Upper lobe of right lung (tissue), 1 donor: ENCODE measurements around the gene METTL25B. TPM values are rescaled to one million over a fixed set of nuclear protein-coding genes. Genes with fewer than 3 reads are reported as not detected.

ENCODE experiments used
- ATAC-seq: fragments of 200-7000 bp; cut with Tn5 transposase; one replicate; pipeline ENCODE4 v1.9.1; 2020; ENCODE audit warnings: mild to moderate bottlenecking, moderate library complexity
- DNase-seq: peaks from one replicate; pipeline ENCODE4 v3.0.0-alpha.2; 2020
- H3K27ac ChIP-seq: fragments of 200-600 bp; one replicate; pipeline ENCODE4 v1.8.0; 2022
- H3K27me3 ChIP-seq: fragments of 200-600 bp; one replicate; pipeline ENCODE4 v1.8.0; 2022; ENCODE audit warnings: mild to moderate bottlenecking
- H3K36me3 ChIP-seq: fragments of 200-600 bp; one replicate; pipeline ENCODE4 v1.8.0; 2022
- H3K4me1 ChIP-seq: fragments of 200-600 bp; one replicate; pipeline ENCODE4 v1.8.0; 2022
- H3K4me3 ChIP-seq: fragments of 200-600 bp; one replicate; pipeline ENCODE4 v1.8.0; 2022; ENCODE audit warnings: mild to moderate bottlenecking
- H3K9me3 ChIP-seq: fragments of 200-600 bp; one replicate; pipeline ENCODE4 v1.8.0; 2022
- CTCF ChIP-seq: fragments of 200-600 bp; IDR thresholded peaks from one replicate; pipeline ENCODE4 v1.8.0; 2022; ENCODE audit warnings: antibody characterized with exemption
- intact Hi-C: fragments of 100-400 bp; cut with DNase I; formaldehyde crosslinking; loops from one replicate; pipeline ENCODE4 v1.11.0; 2022
- total RNA-seq: library from RNA; stranded (reverse); fragmentation: NEBNext Ultra II Directional; extraction: Animal tissue kit (Norgen Biotek cat#: 25700); gene quantifications from one replicate; pipeline ENCODE4 v1.2.1, GENCODE V29; 2021
- donor health status: DM: no; HTN: yes; CAD: no; lungs with severe emphysema.

Gene METTL25B
- total RNA-seq, 1 donor from 2014 or later = 42.4 TPM

- H3K27ac ChIP-seq = no peak overlapping the region
- intact Hi-C loops = no loop called here
- H3K36me3 ChIP-seq = peaks cover 18% of the 10 kb centered on the region
- peaks cover 37% of the 10 kb centered on the region for H3K4me1 ChIP-seq
- TF ChIP-seq CTCF = no peak
- no peaks in the 10 kb centered on the region for H3K27me3 ChIP-seq
- ATAC-seq (no peak), DNase-seq (no peak)
- no peak overlapping the region for H3K4me3 ChIP-seq
- no peaks in the 10 kb centered on the region for H3K9me3 ChIP-seq
Observed at GRCh38 chr1:156772222-156772621, 44.0 kb downstream of the METTL25B start.

DNA sequence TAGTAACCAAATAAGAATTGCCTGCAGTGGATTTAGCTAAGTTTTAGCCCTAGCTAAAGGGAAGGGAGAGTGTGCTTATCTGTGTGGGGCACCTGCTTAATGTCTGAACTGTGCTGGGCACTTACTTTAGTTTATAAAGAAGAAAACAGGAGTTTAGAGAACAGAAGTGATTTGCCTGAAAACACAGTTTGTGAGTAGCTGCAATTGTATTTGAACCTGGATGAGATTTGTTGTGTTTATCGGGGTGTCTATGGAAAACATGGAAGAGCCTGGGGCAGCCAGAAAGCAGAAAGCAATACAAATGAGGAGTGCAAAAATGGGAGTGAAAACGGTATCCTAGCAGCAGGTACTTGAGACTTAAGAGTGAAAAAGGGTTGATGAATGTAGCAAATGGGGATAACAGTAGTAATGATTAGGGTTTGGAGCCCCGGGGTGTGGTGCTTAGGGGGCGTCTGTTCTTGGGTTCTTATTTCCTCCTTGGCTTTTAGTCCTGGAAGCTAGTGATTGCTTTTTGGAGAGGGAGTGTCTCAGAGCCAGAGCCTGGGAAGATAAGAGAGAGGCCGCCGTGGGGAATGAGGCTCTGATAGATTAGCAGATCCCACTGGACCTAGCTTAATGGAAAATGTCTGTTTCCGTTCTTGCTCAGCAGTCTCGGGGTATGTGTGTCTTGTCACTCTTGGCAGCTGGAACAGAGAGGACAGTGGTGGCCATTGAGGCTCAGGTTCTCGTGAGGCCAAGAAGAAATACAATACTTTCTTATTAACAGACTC is 44.6 kb downstream of the METTL25B start:
- Histone ChIP-seq H3K36me3 (peaks cover 18% of the 10 kb centered on the region), H3K27ac (no peak overlapping the region), H3K4me1 (peaks cover 43% of the 10 kb centered on the region), H3K9me3 (no peaks in the 10 kb centered on the region), H3K27me3 (no peaks in the 10 kb centered on the region), H3K4me3 (no peak overlapping the region)
- ATAC-seq (no peak), DNase-seq (no peak)
- no peak for TF ChIP-seq CTCF
- intact Hi-C loops = no loop called here

DNA sequence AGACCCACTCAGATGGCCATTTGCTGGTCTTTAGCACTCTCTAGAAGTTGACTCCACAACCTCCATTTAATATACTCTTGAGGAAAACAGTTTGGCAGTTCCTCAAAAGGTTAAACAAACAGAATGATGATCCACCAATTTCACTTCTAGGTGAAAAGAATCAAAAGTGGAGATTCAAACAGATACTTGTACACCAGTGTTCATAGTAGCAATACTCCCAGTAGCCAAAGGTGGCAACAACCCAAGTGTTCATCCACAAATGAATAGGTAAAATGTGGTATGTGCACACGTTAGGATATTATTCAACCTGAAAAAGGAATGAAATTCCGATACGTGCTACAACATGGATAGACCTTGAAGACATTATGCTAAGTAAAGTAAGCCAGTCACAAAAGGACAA is 45.3 kb downstream of the METTL25B start:
- ATAC-seq (no peak), DNase-seq (no peak)
- peaks cover 39% of the 10 kb centered on the region for H3K4me1 ChIP-seq
- H3K4me3 ChIP-seq = no peak overlapping the region
- TF ChIP-seq CTCF = no peak
- H3K9me3 ChIP-seq = no peaks in the 10 kb centered on the region
- intact Hi-C loops = no loop called here
- H3K36me3 ChIP-seq = peaks cover 18% of the 10 kb centered on the region
- H3K27ac ChIP-seq = no peak overlapping the region
- H3K27me3 ChIP-seq = no peaks in the 10 kb centered on the region

DNA sequence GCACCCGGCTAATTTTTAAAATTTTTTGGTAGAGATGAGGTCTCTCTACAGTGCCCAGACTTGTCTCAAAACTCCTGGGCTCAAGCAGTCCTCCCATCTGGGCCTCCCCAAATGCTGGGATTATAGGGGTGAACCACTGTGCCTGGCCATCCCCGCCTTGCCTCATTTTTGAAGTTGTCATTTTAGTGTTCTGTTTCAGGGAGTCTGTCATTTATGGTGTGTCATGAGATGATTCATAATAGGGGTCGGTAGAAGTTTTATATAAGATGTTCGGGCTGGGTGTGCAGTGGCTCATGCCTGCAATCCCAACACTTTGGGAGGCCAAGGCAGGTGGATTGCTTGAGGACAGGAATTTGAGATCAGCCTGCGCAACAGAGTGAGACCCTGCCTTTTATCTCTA is 47.5 kb downstream of the METTL25B start:
- H3K27me3 ChIP-seq = no peaks in the 10 kb centered on the region
- TF ChIP-seq CTCF = no peak
- DNase-seq = no peak
- H3K4me1 ChIP-seq = peaks cover 23% of the 10 kb centered on the region
- no peak overlapping the region for H3K4me3 ChIP-seq
- no peaks in the 10 kb centered on the region for H3K9me3 ChIP-seq
- no peak overlapping the region for H3K27ac ChIP-seq
- ATAC-seq = no peak
- intact Hi-C loops = no loop called here
- H3K36me3 ChIP-seq = peaks cover 10% of the 10 kb centered on the region

GRCh38 chr1:156776942-156777341 is 48.7 kb downstream of the METTL25B start:
- ATAC-seq (no peak), DNase-seq (no peak)
- intact Hi-C loops = no loop called here
- Histone ChIP-seq H3K27me3 (no peaks in the 10 kb centered on the region), H3K27ac (no peak overlapping the region), H3K36me3 (no peaks in the 10 kb centered on the region), H3K4me3 (no peak overlapping the region), H3K9me3 (no peaks in the 10 kb centered on the region), H3K4me1 (peaks cover 22% of the 10 kb centered on the region)
- no peak for TF ChIP-seq CTCF
